HG02678 (cell line): Measurements from ENCODE around the gene LHFPL2.
A peak's percentile ranks its signal among the peaks of the same experiment; 100 is the strongest.

Experiments
- ATAC-seq: cut with Tn5 transposase; IDR thresholded peaks from one replicate; pipeline ENCODE4 v1.9.1; 2021; ENCODE audit warnings: mild to moderate bottlenecking, moderate library complexity; ENCODE audit not compliant: unreplicated experiment

Gene LHFPL2

GRCh38 chr5:78505860-78506259, 142.7 kb downstream of the LHFPL2 start:
- no peak for ATAC-seq

DNA sequence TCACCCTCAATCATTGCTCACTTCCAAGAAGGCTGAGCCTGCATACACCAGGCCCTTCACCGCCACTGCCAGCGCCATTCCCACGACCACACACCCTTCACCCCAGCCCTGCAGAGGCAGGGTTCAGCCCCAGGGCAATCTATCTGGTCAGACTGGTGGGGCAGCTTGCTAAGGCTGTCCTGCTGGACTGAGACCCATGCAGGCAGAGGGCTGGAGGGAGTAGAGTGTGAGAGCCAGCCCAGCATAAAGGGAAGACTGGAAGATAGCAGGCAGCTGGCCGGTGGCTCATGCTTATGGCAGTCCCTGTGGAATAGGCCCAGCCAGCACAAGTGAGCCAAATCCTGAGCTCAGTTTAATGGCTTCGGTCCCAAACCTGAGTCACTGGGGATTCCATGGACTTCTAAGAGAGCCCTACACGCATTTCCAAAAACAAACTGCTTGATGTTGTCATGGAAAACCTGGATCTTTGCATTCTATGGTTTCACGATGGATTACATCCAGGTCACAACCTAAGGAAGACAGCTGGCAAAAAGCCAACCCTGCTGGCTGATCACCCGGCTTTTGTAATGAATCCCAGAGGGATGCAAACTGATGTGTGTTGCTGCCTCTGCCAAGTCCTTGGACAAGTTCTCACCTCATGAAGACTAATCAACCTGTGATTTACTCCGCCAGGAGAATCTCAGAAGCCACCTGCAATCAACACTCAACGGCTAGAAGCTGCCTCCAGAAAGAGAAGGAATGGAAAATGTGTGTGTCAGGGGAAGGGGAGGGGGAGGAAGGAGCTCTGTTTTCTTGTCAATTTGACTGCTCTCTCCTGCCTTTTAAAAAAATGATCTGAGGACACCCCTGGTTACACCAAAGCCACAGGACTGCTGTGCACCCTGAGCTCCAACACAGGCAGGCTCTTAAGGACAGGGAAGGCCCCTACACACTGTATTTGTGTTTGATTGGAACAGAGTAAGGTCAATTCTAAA, 143.6 kb downstream of the LHFPL2 start:
- no peak for ATAC-seq

- no peak for ATAC-seq
Observed at GRCh38 chr5:78503958-78504653, 144.5 kb downstream of the LHFPL2 start.

DNA sequence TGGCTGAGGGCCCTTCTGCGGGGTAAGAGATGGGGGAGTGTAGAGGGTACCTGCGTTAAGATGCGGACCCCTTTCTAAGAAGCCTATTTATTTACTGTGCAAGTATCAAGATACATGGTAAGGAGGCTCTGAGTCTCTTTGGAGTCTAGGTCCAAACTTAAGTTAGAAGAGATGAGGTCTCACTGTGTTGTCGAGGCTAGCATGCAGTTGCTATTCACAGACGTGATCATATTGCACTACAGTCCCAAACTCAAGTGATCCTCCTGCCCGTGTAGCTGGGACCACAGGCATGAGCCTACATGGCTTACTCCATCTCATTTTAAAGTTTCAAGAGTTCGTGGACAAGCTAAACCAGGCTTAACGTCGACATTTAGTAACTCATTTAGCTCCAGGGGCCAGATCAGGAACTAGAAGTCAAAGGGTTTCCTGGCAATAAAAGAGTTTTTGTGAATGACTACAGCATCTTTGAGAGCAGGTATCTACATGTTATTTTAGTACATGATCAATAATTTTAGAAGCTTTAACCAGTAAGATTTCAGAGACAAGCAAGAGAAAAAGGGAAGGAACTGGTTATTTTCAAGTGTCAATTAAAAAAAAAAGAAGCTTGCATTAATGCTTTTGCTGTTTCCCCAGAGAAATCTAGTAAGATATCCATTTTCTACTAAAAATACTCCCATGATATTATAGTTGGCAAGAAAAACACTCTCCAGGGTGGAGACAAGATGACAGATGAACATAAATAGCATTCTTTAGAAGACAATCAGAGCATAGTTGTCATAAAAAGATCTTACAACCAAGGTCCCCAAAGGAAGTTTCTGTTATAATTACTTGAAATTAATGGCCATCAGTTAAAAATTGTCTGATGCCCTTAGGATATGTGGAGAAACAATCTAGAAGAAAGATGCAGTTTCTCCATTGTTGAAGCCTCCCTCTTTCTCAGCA, 146.9 kb downstream of the LHFPL2 start:
- ATAC-seq: no peak

- no peak for ATAC-seq
Observed at GRCh38 chr5:78500871-78501270, 147.7 kb downstream of the LHFPL2 start.

GRCh38 chr5:78500028-78500427, 148.5 kb downstream of the LHFPL2 start:
- ATAC-seq: no peak

GRCh38 chr5:78499485-78499884, 149.1 kb downstream of the LHFPL2 start:
- no peak for ATAC-seq

GRCh38 chr5:78497573-78498533, 150.7 kb downstream of the LHFPL2 start:
- peak; percentile 81 for ATAC-seq

GRCh38 chr5:78496373-78496772, 152.2 kb downstream of the LHFPL2 start:
- ATAC-seq: no peak

DNA sequence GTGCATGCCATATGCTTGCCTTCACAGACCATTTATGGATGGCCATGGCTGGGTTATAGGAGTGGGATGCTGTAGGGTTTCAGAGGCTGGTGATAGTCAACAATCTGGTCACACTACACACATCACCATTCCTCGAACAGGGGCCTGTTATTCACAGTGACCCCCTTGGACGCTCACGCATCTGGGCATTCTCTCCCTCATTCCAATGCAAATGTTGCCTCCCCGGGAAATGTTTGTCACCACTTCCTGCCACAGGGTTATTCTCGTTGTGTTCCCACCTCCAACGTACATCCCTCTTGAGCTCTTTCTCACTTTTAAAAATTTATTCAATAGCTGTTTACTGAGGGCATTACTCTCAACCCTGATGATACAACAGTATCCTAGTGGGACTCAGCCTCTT, 152.8 kb downstream of the LHFPL2 start:
- ATAC-seq: no peak

GRCh38 chr5:78492650-78493049, 155.9 kb downstream of the LHFPL2 start:
- ATAC-seq: no peak

- ATAC-seq: no peak
Observed at GRCh38 chr5:78492224-78492623, 156.3 kb downstream of the LHFPL2 start.

DNA sequence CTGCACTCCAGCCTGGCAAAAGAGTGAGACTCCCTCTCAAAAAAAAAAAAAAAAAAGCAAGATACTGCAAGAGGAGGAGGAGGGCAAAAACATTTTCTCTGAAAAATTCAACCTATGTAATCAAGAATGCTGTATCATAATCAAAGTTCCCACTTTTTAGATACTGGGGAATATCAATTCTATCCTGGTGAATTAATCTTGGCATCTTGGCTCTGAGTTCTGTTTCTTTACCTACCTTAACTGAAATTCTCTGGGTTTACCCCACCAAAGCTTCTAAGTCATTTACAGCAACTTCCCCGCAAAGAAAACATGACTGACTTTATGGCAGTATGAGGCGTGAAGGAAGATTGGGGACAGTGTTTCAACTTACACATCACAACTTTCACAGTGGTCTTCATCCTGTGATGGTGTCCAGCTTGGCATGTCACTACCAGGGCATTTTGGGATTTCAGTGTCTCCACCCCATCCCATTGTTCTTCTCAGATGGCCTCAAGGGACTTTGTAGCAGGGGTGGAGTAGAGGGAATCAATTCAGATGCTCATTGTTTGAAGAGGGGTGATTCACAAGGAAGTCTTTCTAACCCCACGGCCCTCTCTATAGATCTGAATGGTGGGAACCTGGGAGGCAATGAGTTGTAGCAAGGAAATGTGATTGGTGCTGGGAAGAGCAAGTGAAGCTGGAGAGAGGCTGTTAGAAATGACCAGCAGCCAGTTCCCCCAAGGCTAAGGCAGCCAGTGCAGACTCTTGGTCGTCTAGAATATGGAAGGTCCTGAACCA, 157.7 kb downstream of the LHFPL2 start:
- ATAC-seq: no peak

DNA sequence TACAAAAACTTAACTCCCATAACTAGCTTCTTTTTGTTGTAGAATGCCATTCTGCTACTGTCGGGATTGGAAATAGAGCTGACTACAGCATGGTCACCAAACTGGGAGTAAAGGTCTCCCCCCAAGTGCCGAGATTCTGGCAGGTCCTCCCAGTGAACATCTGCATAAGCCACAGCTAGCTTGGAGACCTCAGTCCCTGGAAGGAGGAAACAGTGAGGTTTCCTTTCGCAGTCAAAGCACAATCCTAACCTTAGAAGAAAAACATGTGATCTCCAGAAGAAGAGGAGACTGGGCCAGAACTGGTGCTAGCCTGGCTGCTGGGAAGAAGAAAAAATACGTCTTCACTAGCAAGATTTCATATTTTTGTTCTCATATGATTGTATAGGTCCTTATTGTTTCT, 160.7 kb downstream of the LHFPL2 start:
- no peak for ATAC-seq

GRCh38 chr5:78486218-78486617, 162.4 kb downstream of the LHFPL2 start:
- no peak for ATAC-seq

GRCh38 chr5:78483809-78484521, 164.6 kb downstream of the LHFPL2 start:
- peak; percentile 82 for ATAC-seq

DNA sequence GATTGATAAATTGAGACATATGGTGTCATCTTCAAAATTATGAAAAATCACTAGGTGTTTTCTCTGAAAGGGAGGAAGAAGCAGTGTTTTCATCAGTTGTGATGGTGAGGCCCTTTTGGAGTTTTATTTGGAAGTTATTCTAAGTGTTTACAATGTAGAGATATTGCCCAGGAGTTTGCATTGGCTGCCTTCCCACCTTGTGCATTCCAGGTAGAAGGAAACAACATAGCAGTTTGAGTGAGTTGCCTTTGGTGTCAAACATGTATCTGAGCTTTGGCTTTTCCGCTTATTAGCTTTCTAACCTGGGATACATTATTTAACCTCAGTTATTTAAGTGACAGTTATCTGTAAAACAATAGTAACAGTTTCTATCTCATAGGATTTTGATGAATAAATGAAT, 165.6 kb downstream of the LHFPL2 start:
- no peak for ATAC-seq

- ATAC-seq: no peak
Observed at GRCh38 chr5:78476795-78477194, 171.8 kb downstream of the LHFPL2 start.
